Measurements from ENCODE around the gene SCGB1C1. TPM values are rescaled to one million over a fixed set of nuclear protein-coding genes. Genes with fewer than 3 reads are reported as not detected.

Gene SCGB1C1
- total RNA-seq, 1 donor from 2014 or later, result not detected

DNA sequence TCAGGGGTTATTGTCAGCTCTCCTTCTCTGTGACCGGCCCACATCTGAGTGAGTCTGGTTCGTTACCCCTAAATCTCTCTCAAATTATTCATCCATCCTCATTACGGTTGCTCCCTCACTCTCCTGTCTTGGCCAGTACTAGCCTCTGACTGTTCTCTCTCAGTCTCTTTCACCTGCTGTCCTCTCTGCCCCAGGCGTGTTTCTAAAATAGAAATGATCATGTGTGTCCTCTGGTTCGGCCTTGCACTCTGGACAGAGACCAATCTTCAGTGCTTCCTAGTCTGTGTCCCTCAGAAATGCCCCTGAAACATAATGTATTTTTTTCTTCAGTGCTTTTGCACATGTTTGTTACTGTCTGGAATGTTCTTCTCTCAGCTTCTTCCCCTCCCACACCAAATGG is 48.8 kb downstream of the SCGB1C1 start:
- peaks cover 14% of the 10 kb centered on the region for H3K4me1 Mint-ChIP-seq
- H3K4me3 Mint-ChIP-seq, result no peak overlapping the region
- H3K36me3 Mint-ChIP-seq, result peaks cover 35% of the 10 kb centered on the region
- no peaks in the 10 kb centered on the region for H3K27me3 Mint-ChIP-seq (ENCODE audit: low read depth)
- TF ChIP-seq, protein P1, sequence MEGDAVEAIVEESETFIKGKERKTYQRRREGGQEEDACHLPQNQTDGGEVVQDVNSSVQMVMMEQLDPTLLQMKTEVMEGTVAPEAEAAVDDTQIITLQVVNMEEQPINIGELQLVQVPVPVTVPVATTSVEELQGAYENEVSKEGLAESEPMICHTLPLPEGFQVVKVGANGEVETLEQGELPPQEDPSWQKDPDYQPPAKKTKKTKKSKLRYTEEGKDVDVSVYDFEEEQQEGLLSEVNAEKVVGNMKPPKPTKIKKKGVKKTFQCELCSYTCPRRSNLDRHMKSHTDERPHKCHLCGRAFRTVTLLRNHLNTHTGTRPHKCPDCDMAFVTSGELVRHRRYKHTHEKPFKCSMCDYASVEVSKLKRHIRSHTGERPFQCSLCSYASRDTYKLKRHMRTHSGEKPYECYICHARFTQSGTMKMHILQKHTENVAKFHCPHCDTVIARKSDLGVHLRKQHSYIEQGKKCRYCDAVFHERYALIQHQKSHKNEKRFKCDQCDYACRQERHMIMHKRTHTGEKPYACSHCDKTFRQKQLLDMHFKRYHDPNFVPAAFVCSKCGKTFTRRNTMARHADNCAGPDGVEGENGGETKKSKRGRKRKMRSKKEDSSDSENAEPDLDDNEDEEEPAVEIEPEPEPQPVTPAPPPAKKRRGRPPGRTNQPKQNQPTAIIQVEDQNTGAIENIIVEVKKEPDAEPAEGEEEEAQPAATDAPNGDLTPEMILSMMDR (IDR thresholded peaks at IDR 0.05; ENCODE audit: unreplicated experiment), result no peak
- H3K9me3 Mint-ChIP-seq, result no peaks in the 10 kb centered on the region
- no peak for DNase-seq (ENCODE audit: low spot score in 2 of 2, unreplicated experiment in 2 of 2)
- no peak overlapping the region for H3K27ac Mint-ChIP-seq

Other genes with a start within 250 kb of the SCGB1C1 start
- 64.3 to 68.2 TPM (median 65.5 TPM) in 3 replicates for gene BET1L, start 14.3 kb downstream of the SCGB1C1 start, total RNA-seq
- 85.2 to 100.0 TPM (median 91.8 TPM) in 3 replicates for gene RIC8A, start 14.6 kb downstream of the SCGB1C1 start, total RNA-seq
- gene SIRT3, start 43.3 kb downstream of the SCGB1C1 start, total RNA-seq, result 33.2 to 33.7 TPM (median 33.3 TPM) in 3 replicates
- 93.0 to 96.2 TPM (median 93.9 TPM) in 3 replicates for gene PSMD13, start 43.9 kb downstream of the SCGB1C1 start, total RNA-seq
- gene NLRP6, start 85.3 kb downstream of the SCGB1C1 start, total RNA-seq, result not detected in 3 replicates
- gene PGGHG, start 96.0 kb downstream of the SCGB1C1 start, total RNA-seq, result 101 to 109 TPM (median 103 TPM) in 3 replicates
- gene IFITM5, start 106.4 kb downstream of the SCGB1C1 start, total RNA-seq, result not detected in 3 replicates
- gene IFITM2, start 114.7 kb downstream of the SCGB1C1 start, total RNA-seq, result 208 to 224 TPM (median 210 TPM) in 3 replicates
- gene IFITM1, start 121.0 kb downstream of the SCGB1C1 start, total RNA-seq, result 120 to 128 TPM (median 122 TPM) in 3 replicates
- gene IFITM3, start 127.8 kb downstream of the SCGB1C1 start, total RNA-seq, result 540 to 561 TPM (median 547 TPM) in 3 replicates
- 294 to 314 TPM (median 300 TPM) in 3 replicates for gene B4GALNT4, start 176.4 kb downstream of the SCGB1C1 start, total RNA-seq
- 57.5 to 65.7 TPM (median 58.8 TPM) in 3 replicates for gene PKP3, start 201.1 kb downstream of the SCGB1C1 start, total RNA-seq
- gene SIGIRR, start 221.9 kb downstream of the SCGB1C1 start, total RNA-seq, result 35.5 to 42.5 TPM (median 39.2 TPM) in 3 replicates
- 29.7 to 32.3 TPM (median 30.6 TPM) in 3 replicates for gene ANO9, start 248.9 kb downstream of the SCGB1C1 start, total RNA-seq

Data from mesothelial cell of epicardium (in vitro differentiated cells).